AG04450 (cell line): ENCODE measurements around the gene ALOX12. TPM values are rescaled to one million over a fixed set of nuclear protein-coding genes. Genes with fewer than 3 reads are reported as not detected.

Experiments used
- CTCF ChIA-PET: fragments of 300-600, 350-600 bp; formaldehyde crosslinking; extraction: SDS; loops from one replicate; lab custom pipeline; 2022; ENCODE audit warnings: antibody characterized with exemption, inconsistent platforms; lab: Charles Lee
- POLR2A ChIA-PET: fragments of 350-600 bp; formaldehyde crosslinking; extraction: SDS; loops from one replicate; lab custom pipeline; 2021; ENCODE audit warnings: antibody characterized with exemption, inconsistent platforms; lab: Yijun Ruan, JAX
- DNase-seq: peaks from one replicate; pipeline ENCODE4 v3.0.0-alpha.2; 2011; ENCODE audit warnings: low read depth, low spot score
- H3K27ac ChIP-seq: one replicate; pipeline ENCODE4 v1.5.1; 2012; ENCODE audit warnings: low read depth, low read length, control low read depth
- H3K27me3 ChIP-seq: one replicate; pipeline ENCODE4 v1.6.0; 2012; ENCODE audit warnings: low read length; ENCODE audit not compliant: control insufficient read depth, insufficient read depth
- H3K4me3 ChIP-seq: 2 replicates; pipeline ENCODE4 v1.5.1; 2011; ENCODE audit warnings: mild to moderate bottlenecking, low read depth, low read length, control low read depth
- H3K9me3 ChIP-seq: 2 replicates; pipeline ENCODE4 v1.5.1; 2012; ENCODE audit warnings: low read length; ENCODE audit not compliant: control insufficient read depth, insufficient read depth
- polyA plus RNA-seq: library from polyadenylated mRNA; depleted of rRNA; stranded (reverse); fragments of >200 nt; gene quantifications from 2 replicates; pipeline ENCODE4 v1.2.3, GENCODE V29; 2011
- TF ChIP-seq, protein P1 (sequence below): IDR thresholded peaks from 2 replicates; pipeline ENCODE4 v1.5.1; 2011; ENCODE audit warnings: low read depth, low read length, control low read depth, inconsistent platforms

The ALOX12 gene
- polyA plus RNA-seq, 1 experiment: not detected

DNA sequence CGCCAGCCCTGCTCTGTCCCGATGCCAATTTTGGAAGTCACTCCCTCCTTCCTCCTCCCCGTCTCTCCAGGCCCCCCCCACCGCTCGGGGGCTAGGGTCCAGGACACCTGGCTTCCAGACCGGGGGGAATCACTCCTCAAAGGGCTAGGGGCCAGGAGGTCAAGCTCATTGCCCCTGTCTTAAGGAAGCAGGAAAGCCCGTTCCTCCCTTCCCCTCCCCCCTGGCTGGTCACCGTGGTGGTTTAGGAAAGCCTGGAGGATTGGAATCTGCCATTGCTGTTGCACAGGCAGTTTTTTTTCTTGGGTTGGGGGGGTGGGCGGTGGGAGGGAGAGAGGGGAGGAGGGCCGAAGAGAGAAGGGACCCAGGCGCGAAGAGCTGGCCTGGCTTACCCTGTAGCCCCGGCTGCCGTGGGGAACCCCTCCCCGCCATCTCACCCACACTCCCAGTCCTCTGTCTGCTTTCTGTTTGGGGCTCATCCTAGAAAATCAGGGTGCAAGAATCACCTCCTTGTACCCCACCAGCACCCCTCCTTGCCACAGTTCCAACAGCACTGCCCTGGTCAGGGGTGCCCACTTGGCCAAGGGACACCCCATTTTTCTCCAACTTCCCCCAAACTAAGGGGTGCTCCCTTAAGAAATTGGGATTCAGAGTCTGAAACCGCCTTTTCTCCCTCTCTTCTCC, 24.1 kb downstream of the ALOX12 start:
- ChIA-PET POLR2A (interaction anchor here (1.0 kb wide), 1 partner anchor 352 kb away, joined by 3 read pairs; no protein-coding TSS in a partner anchor), CTCF (interaction anchor here (0.6 to 5.0 kb wide), 11 partner anchors 12 to 346 kb away, joined by 3 to 87 read pairs (median 18); partner anchors contain the start of gene SLC16A13)
- Histone ChIP-seq H3K4me3 (peak overlapping the region; percentile 51), H3K9me3 (peaks cover 5% of the 10 kb centered on the region; the same call in 1 of the 2 replicates), H3K27ac (no peak overlapping the region), H3K27me3 (no peaks in the 10 kb centered on the region)
- TF ChIP-seq, protein P1, sequence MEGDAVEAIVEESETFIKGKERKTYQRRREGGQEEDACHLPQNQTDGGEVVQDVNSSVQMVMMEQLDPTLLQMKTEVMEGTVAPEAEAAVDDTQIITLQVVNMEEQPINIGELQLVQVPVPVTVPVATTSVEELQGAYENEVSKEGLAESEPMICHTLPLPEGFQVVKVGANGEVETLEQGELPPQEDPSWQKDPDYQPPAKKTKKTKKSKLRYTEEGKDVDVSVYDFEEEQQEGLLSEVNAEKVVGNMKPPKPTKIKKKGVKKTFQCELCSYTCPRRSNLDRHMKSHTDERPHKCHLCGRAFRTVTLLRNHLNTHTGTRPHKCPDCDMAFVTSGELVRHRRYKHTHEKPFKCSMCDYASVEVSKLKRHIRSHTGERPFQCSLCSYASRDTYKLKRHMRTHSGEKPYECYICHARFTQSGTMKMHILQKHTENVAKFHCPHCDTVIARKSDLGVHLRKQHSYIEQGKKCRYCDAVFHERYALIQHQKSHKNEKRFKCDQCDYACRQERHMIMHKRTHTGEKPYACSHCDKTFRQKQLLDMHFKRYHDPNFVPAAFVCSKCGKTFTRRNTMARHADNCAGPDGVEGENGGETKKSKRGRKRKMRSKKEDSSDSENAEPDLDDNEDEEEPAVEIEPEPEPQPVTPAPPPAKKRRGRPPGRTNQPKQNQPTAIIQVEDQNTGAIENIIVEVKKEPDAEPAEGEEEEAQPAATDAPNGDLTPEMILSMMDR: no peak
- DNase-seq: no peak

DNA sequence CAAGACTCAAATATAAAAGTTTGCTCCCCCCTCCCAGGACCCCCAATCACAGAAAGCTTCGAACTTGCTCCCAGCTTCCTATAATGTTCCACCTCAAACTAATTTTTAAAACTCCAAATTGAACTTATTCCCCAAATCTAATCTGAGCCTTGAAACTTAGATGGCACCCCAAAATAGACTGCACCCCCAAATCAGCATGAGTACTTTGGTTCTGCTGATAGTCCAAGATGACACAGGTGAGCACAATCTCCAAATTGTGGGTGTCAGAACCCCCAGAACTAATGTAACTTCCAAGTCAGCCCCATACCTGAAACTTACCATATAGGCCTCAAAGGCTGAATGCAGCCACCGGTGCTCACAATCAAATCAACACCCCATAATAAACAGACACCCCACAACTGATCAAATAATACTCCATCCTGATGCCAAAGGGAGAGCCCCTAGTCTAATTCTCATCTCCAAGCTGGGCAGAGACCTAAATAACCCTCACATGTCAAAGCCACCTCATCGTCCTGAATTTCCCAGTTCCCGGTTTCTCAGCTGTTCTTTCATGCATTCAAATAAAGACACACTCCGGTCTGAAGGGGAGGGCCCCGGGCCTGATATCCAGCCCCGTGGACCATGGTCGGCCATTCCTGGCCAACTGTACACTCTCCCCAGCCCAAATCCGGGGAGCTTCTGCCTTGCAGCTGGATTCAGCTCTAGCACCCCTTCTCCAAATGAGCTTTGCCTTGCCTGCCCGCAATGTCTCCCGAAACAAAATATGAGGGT, 25.2 kb downstream of the ALOX12 start:
- H3K9me3 ChIP-seq: peaks cover 5% of the 10 kb centered on the region; the same call in 1 of the 2 replicates
- POLR2A ChIA-PET: no interaction called here
- no peak overlapping the region for H3K4me3 ChIP-seq
- DNase-seq: no peak
- H3K27me3 ChIP-seq: no peaks in the 10 kb centered on the region
- H3K27ac ChIP-seq: no peak overlapping the region
- CTCF ChIA-PET: interaction anchor here (0.5 to 5.0 kb wide), 32 partner anchors 9 to 357 kb away, joined by 3 to 87 read pairs (median 4); partner anchors contain the start of genes RNASEK and SLC16A13
- TF ChIP-seq, protein P1: no peak

DNA sequence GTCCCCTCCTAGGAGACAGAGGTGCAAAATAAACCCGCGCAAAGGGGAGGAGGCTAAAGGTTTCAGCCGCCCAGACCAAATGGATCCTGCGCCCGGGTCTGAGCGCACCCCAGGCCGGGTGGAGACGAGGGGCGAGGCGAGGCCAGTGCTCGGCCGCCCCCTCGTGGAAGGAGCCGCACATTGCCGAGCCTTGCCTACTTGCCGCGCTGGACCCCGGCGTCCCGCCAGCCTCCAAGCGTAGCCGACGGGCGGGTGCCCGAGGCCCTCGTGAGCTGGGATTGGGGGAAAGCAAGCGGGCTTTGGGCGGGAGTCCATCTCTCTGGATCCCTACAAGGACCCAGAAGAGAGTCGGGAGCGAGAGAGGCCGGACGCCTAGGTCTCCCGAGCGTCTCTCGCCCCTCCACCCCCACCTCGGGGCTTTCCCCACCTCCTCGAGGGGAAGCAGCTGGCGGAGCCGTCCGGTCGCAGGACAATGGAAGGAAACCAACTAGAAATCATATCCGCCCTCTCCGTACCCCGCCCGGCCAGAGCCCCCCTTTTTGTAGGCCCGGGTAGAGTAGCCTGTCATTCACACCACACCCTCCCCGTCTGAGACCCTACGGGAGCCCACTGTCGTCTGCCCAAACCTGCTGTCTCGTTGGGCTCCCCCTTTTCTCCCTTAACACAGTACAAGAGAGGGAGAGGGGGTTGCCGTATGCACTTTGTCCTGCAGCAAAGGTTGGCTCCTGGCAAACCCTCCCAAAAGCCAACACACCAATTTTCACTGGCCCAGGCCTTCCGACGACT, 26.3 kb downstream of the ALOX12 start:
- TF ChIP-seq, protein P1: peak; percentile 87
- no peak for DNase-seq
- CTCF ChIA-PET: interaction anchor here (0.5 to 5.0 kb wide), 32 partner anchors 9 to 1255 kb away, joined by 3 to 87 read pairs (median 4); partner anchors contain the start of genes RNASEK and SLC16A13
- H3K27ac ChIP-seq: no peak overlapping the region
- H3K27me3 ChIP-seq: no peaks in the 10 kb centered on the region
- peaks cover 5% of the 10 kb centered on the region; the same call in 1 of the 2 replicates for H3K9me3 ChIP-seq
- POLR2A ChIA-PET: no interaction called here
- peak overlapping the region; percentile 36 for H3K4me3 ChIP-seq

DNA sequence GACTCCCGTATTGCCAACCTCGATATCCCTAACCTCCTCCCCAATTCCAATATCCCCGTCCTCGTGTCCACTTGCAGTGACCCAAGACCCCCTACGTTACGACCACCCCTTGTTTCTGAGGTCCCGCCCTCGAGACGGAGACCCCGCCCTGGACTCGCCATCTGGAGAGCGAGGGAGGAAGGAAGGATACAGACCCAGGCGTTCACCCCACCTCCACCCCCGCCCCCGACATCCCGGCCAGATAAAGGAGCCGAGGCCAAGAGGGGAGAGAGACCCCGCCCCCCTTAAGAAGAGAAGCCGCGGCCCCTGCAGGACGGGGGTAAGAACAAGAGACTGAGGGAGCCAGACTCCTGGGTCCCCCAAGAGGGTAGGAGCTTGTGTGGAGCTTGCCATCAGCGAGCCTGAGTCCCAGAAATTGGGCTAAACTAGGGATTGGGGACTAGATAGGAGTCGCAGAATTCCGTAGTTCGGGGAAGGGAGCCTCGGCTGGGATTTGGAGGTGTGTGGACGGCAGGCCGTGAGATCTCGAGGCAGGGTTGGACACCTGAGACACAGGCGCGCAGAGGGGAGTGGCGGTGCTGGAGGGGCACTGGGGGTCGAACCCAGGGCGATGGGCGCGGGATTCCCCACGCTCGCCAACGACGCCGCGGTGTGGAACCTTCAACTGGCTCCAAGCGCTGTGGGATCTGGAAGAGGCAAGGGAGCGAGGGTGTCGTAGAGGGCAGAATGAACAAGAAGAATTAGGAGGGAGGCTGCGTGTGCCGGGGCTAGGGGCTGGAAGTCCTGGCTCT, 27.1 kb downstream of the ALOX12 start, which contains the start of gene BCL6B:
Gene BCL6B (plus strand): TSS at position 270 of the 791 bp plus-strand sequence. CDS start 622 bp downstream, outside the sequence.
- ChIA-PET CTCF (interaction anchor here (0.8 to 5.0 kb wide), 9 partner anchors 13 to 356 kb away, joined by 4 to 87 read pairs (median 22); partner anchors contain the start of gene SLC16A13), POLR2A (no interaction called here)
- Histone ChIP-seq H3K27ac (no peak within 1 kb of the TSS), H3K9me3 (peaks cover 5% of the 10 kb centered on the region; the same call in 1 of the 2 replicates), H3K27me3 (peaks cover 2% of the 10 kb centered on the region), H3K4me3 (peak within 1 kb of the TSS; percentile 36)
- no peak for DNase-seq
- TF ChIP-seq, protein P1: no peak
